GM10847 (cell line): ENCODE measurements around the gene TMEM178B.

Source experiments
- POLR2A ChIP-seq: IDR thresholded peaks from 2 replicates; pipeline ENCODE4 v1.6.1; 2011; ENCODE audit not compliant: insufficient read length; ENCODE audit errors: extremely low read depth

TMEM178B gene

GRCh38 chr7:141160246-141160860 lies 86.5 kb downstream of the TMEM178B start:
- no peak for TF ChIP-seq POLR2A

GRCh38 chr7:141161550-141162535 lies 88.0 kb downstream of the TMEM178B start:
- TF ChIP-seq POLR2A: no peak

GRCh38 chr7:141165521-141165920 lies 91.7 kb downstream of the TMEM178B start:
- TF ChIP-seq POLR2A: no peak

GRCh38 chr7:141166926-141167325 lies 93.1 kb downstream of the TMEM178B start:
- no peak for TF ChIP-seq POLR2A

- no peak for TF ChIP-seq POLR2A
Measured at GRCh38 chr7:141167381-141167964, 93.6 kb downstream of the TMEM178B start.

GRCh38 chr7:141178486-141179135 lies 104.7 kb downstream of the TMEM178B start:
- TF ChIP-seq POLR2A: no peak

- no peak for TF ChIP-seq POLR2A
Measured at GRCh38 chr7:141181812-141182211, 107.9 kb downstream of the TMEM178B start.

- no peak for TF ChIP-seq POLR2A
Measured at GRCh38 chr7:141184532-141185190, 110.8 kb downstream of the TMEM178B start.

GRCh38 chr7:141185369-141185967 lies 111.6 kb downstream of the TMEM178B start:
- TF ChIP-seq POLR2A: no peak

- no peak for TF ChIP-seq POLR2A
Measured at GRCh38 chr7:141189231-141189630, 115.4 kb downstream of the TMEM178B start.

GRCh38 chr7:141190495-141190894 lies 116.6 kb downstream of the TMEM178B start:
- TF ChIP-seq POLR2A: no peak

GRCh38 chr7:141191277-141191676 lies 117.4 kb downstream of the TMEM178B start:
- no peak for TF ChIP-seq POLR2A

- no peak for TF ChIP-seq POLR2A
Measured at GRCh38 chr7:141193066-141193465, 119.2 kb downstream of the TMEM178B start.

- TF ChIP-seq POLR2A: no peak
Measured at GRCh38 chr7:141198194-141198958, 124.5 kb downstream of the TMEM178B start.
